Measurements from ENCODE around the gene C3orf22. TPM values are rescaled to one million over a fixed set of nuclear protein-coding genes. Genes with fewer than 3 reads are reported as not detected.

C3orf22 gene
- total and polyA plus RNA-seq, 9 donors = 0.04 to 0.40 (median 0.21) TPM; not detected in 5

DNA sequence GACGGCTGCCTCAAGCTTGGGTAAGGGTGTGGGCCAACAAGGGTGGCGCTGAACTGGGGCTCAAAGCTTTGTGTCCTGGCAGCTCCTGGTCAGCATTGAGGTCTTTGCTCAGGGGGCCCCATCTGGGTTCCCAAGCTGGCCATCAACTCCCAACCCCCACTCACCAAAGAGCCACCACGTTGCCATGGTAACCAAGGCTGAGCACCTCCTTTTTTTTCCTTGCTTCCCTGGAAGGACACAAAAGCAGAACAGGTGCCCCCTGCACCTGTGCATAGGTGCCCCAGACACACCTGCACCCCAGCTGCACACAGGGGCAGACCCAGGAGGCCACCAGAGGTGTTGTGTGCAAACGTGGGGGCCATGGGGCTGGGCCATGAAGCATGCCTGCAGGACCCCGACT is 57.7 kb downstream of the C3orf22 start:
- Histone ChIP-seq H3K27ac (no peak overlapping the region), H3K9me3 (no peaks in the 10 kb centered on the region), H3K4me3 (no peak overlapping the region), H3K27me3 (no peaks in the 10 kb centered on the region), H3K36me3 (no peaks in the 10 kb centered on the region), H3K4me1 (ENCODE audit: insufficient read depth) (no peaks in the 10 kb centered on the region)
- intact Hi-C loops (cut with DNase I) = no loop called here
- 62 to 75% (median 73%) methylated on average over 5 of the region's 5 CpGs for WGBS, 3 donors
- TF ChIP-seq POLR2A (IDR thresholded peaks at IDR 0.05) (no peak), EP300 (IDR thresholded peaks at IDR 0.05) (no peak), CTCF (IDR thresholded peaks at IDR 0.05) (no peak)
- no peak for DNase-seq

DNA sequence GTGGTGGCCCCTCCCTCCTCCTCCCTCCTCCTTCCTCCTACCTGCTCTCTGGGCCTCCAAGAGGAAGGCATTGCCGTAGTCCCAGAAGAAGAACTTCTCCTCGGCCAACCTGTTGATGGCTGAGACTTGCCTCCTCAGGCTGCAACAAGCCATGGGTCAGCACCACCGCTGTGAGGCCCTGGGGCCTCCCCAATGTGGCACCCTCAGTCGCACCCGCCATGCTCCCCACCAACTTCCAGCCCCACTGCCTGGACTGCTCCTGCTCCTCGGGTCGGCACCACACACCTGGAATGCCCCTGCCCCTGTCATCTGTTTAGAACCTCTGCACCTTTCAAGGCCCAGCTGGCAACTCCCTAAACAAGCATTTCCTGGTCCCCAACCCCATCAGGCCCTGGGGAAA is 58.7 kb downstream of the C3orf22 start:
- DNase-seq = no peak
- H3K4me3 ChIP-seq = no peak overlapping the region
- 79 to 91% (median 85%) methylated on average over 7 of the region's 7 CpGs for WGBS, 3 donors

More for the DNA sequence above, 58.7 kb downstream of the C3orf22 start:
- Histone ChIP-seq H3K36me3 (no peaks in the 10 kb centered on the region), H3K27ac (no peak overlapping the region), H3K27me3 (no peaks in the 10 kb centered on the region), H3K4me1 (ENCODE audit: insufficient read depth) (no peaks in the 10 kb centered on the region), H3K9me3 (no peaks in the 10 kb centered on the region)
- TF ChIP-seq EP300 (IDR thresholded peaks at IDR 0.05) = no peak
- no peak for TF ChIP-seq CTCF (IDR thresholded peaks at IDR 0.05)
- no peak for TF ChIP-seq POLR2A (IDR thresholded peaks at IDR 0.05)
- intact Hi-C loops (cut with DNase I) = no loop called here

Small RNA genes lying within 50 kb of the gene (small RNA-seq; reads per million reads assigned to genes)
- 0.35 reads per million for gene RNA5SP138

Other genes starting within 250 kb of the C3orf22 start
- gene KLF15, start 201.5 kb downstream of the C3orf22 start, total RNA-seq = 10 to 100 TPM; 23.2 to 83.3 (median 40.0) TPM
- 10 to 100 TPM; 13.4 to 61.4 TPM for gene KLF15, start 201.5 kb downstream of the C3orf22 start, polyA plus RNA-seq
- 10 to 100 TPM in 1 of 7 donors, 1 to 10 TPM in 4, not detected in 2; 1.5 to 21.3 (median 1.7) TPM for gene CFAP100, start 164.0 kb downstream of the C3orf22 start, total RNA-seq
- gene CFAP100, start 164.0 kb downstream of the C3orf22 start, polyA plus RNA-seq = under 1 TPM in 1 of 2 donors, not detected in 1; 0.06 TPM
- 10 to 100 TPM; 32.2 to 47.3 (median 32.9) TPM for gene ZXDC, start 83.0 kb downstream of the C3orf22 start, total RNA-seq
- 10 to 100 TPM; 14.4 to 18.5 TPM for gene ZXDC, start 83.0 kb downstream of the C3orf22 start, polyA plus RNA-seq
- under 1 TPM in 4 of 7 donors, not detected in 3; 0.08 to 0.32 (median 0.15) TPM for gene UROC1, start 41.2 kb downstream of the C3orf22 start, total RNA-seq
- gene UROC1, start 41.2 kb downstream of the C3orf22 start, polyA plus RNA-seq = under 1 TPM in 1 of 2 donors, not detected in 1; 0.06 TPM
- gene CHST13, start 34.8 kb downstream of the C3orf22 start, total RNA-seq = under 1 TPM in 4 of 7 donors, not detected in 3; 0.12 to 0.87 (median 0.44) TPM
- gene CHST13, start 34.8 kb downstream of the C3orf22 start, polyA plus RNA-seq = under 1 TPM in 1 of 2 donors, not detected in 1; 0.15 TPM
- gene TXNRD3, start 96.2 kb upstream of the C3orf22 start, total RNA-seq = 10 to 100 TPM; 10.1 to 25.3 (median 20.5) TPM
- gene TXNRD3, start 96.2 kb upstream of the C3orf22 start, polyA plus RNA-seq = 10 to 100 TPM; 11.1 to 17.9 TPM
- gene CHCHD6, start 145.3 kb upstream of the C3orf22 start, total RNA-seq = 10 to 100 TPM; 12.5 to 24.6 (median 19.5) TPM
- 10 to 100 TPM in 1 of 2 donors, 1 to 10 TPM in 1; 8.5 to 24.4 TPM for gene CHCHD6, start 145.3 kb upstream of the C3orf22 start, polyA plus RNA-seq

All from ovary (tissue), 9 donors.